GM12874 (cell line): Measurements from ENCODE around the gene EXOC6.

Source experiments
- CTCF ChIP-seq: IDR thresholded peaks from 2 replicates; pipeline ENCODE4 v1.5.1; 2011; ENCODE audit warnings: low read depth, mild to moderate bottlenecking, control low read depth, low read length, moderate library complexity; ENCODE audit not compliant: insufficient read depth

The EXOC6 gene

GRCh38 chr10:93079663-93080349, 231.5 kb downstream of the EXOC6 start:
- no peak for TF ChIP-seq CTCF

GRCh38 chr10:93080350-93081046, 232.2 kb downstream of the EXOC6 start:
- peak; percentile 83 for TF ChIP-seq CTCF

GRCh38 chr10:93081318-93081717, 233.0 kb downstream of the EXOC6 start:
- TF ChIP-seq CTCF: no peak

- no peak for TF ChIP-seq CTCF
These were observed 233.5 kb downstream of the EXOC6 start for GRCh38 chr10:93081834-93082233.

GRCh38 chr10:93083743-93084539, 235.6 kb downstream of the EXOC6 start:
- no peak for TF ChIP-seq CTCF

- TF ChIP-seq CTCF: no peak
These were observed 237.0 kb downstream of the EXOC6 start for GRCh38 chr10:93085272-93085859.

GRCh38 chr10:93086289-93086688, 238.0 kb downstream of the EXOC6 start:
- no peak for TF ChIP-seq CTCF
